Stimulated activated CD8-positive, alpha-beta memory T cell treated with anti-CD3 and anti-CD28 coated beads, Interleukin-4, amount 100 ng/mL, for 24 hours (primary cell): ENCODE results near the gene TENT4A.

Experiments used
- DNase-seq: peaks from one replicate; pipeline ENCODE4 v3.0.0-alpha.2; 2020; ENCODE audit warnings: low read depth

TENT4A gene

GRCh38 chr5:6752782-6753181 lies 39.5 kb downstream of the TENT4A start:
- DNase-seq = no peak

DNA sequence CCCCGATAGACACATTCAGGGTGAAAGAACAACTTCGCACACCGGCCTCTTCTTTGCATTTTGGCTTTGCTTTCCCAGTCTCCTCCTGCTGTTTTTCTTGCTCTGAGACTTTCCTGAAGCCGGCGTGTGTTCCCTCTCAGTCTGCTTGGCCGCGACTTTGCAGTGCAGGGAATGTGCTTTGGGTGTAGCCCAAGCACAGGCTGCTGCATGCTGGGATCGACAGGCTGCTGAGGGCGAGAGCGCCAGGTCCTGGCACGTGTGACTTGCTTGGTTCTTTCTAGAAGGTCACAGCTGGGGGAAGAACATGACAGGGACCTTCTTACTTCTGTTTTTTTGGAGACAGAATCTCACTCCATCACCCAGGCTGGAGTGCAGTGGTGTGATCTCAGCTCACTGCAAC lies 40.6 kb downstream of the TENT4A start:
- no peak for DNase-seq

DNA sequence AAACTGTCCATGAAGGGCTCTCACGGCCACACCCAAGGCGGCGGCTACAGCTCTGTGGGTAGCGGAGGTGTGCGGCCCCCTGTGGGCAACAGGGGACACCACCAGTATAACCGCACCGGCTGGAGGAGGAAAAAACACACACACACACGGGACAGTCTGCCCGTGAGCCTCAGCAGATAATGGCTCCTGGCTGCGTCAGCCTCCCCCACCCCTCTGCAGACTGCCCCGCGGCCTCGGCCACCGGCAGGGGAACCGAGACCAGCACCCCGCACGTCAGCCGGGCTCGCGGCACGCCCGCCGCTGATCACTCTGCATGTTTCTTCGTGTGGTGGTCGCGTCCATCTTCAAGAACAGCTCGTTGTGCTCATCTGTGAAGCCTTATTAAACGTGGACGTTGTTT lies 41.5 kb downstream of the TENT4A start:
- no peak for DNase-seq

DNA sequence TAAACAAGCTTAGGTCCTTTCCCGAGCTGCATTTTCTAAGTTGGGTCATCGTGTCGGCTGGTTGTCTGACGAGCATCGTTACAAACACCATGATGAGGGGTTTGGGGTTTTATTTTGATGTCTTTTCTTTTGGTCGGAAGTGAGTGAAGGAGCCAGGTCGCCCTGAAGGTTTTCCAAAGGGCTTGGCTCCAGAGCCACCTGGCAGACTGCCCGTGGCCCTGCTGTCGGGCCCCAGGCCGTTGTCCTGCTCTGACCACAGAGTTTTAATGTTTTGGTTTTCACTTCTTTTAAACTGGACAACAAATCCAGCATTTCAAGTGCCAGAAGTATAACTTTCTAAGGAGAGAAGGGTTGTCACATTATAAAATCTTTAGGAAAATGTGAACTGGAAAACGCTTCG lies 42.3 kb downstream of the TENT4A start:
- DNase-seq = no peak

DNA sequence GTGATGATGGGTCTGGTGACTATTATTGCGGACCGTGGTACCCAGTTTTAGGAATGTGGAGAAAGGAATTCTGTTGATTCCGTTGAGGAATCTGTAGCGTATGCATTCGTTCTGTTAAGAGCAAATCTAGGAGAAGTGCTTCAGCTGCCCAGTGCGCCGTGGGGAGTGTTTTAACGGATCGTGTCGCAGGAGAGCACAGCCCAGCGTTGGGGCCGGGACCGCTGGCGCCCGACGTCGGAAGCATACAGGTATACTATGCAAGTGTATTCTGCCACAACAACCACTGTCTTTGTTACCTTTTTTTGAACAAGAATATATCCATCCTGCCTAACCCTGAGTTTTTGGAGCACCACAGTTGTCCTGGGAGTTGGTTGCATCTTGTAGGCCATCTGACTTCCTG lies 42.7 kb downstream of the TENT4A start:
- DNase-seq = no peak

- DNase-seq = no peak
Measured at GRCh38 chr5:6757414-6757969, 44.3 kb downstream of the TENT4A start.

- no peak for DNase-seq
Measured at GRCh38 chr5:6758236-6758635, 45.0 kb downstream of the TENT4A start.

GRCh38 chr5:6758706-6759105 lies 45.5 kb downstream of the TENT4A start:
- DNase-seq = no peak

DNA sequence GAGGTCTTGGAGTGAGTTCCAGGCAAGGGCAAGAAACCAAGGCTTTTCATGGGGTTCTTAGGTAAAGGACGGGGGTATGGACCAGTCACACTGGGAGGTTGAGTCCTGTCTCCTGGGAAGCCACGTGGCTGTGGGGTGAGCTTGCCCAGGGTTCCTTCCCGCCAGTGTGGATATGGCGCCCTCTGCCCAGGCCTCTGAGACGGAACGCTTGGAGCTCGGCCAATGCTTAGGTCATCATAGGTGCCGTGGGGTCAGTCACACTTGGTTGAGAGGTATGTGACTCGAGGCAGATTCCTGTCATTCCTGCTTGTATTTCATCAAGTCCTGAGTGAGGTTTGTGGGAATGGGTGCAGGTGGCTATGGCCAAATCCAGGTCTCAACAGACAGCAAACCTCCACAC lies 46.2 kb downstream of the TENT4A start:
- DNase-seq = no peak

- DNase-seq = no peak
Measured at GRCh38 chr5:6759983-6760382, 46.8 kb downstream of the TENT4A start.

- no peak for DNase-seq
Measured at GRCh38 chr5:6760686-6761085, 47.5 kb downstream of the TENT4A start.

GRCh38 chr5:6761333-6761732 lies 48.1 kb downstream of the TENT4A start:
- no peak for DNase-seq

DNA sequence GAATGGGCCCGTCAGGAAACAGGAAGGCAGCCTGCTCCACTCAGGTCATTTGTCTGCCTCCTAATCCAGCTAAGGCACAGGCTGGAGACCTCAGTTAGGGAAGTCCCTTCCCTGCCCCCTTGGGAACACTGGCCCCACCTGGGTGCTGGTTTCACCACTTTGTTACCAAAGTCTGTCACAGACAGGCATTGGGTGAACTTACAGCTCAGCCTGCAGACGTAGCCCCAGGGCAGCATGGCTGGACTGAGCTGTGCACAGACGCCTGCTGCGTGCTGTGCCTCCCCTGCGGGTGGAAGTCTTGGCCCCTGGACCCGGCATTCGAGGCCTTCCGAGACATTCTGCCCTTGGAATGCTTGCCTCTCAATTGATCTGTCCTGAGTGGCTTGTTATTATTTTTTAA lies 48.9 kb downstream of the TENT4A start:
- DNase-seq = no peak

DNA sequence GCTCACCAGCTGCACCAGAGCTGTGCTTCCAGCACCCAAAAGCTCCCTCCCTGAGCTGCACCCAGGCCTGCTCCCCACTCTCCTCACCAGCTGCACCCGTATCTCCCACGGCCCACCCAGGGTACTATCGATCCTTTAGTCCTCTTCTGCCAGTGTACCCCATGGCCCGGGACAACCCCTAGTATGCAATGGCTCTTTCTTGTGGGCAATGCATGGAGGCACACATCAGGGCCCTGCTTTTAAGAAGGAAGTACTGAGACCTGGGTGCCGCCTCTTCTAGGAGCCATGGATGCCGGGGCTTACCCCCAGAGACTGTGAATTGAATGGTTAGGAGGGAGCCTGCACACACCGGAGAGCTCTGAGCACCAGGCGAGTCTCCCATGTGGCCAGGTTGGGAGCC lies 49.5 kb downstream of the TENT4A start:
- DNase-seq = no peak

- no peak for DNase-seq
Measured at GRCh38 chr5:6763191-6763590, 50.0 kb downstream of the TENT4A start.

DNA sequence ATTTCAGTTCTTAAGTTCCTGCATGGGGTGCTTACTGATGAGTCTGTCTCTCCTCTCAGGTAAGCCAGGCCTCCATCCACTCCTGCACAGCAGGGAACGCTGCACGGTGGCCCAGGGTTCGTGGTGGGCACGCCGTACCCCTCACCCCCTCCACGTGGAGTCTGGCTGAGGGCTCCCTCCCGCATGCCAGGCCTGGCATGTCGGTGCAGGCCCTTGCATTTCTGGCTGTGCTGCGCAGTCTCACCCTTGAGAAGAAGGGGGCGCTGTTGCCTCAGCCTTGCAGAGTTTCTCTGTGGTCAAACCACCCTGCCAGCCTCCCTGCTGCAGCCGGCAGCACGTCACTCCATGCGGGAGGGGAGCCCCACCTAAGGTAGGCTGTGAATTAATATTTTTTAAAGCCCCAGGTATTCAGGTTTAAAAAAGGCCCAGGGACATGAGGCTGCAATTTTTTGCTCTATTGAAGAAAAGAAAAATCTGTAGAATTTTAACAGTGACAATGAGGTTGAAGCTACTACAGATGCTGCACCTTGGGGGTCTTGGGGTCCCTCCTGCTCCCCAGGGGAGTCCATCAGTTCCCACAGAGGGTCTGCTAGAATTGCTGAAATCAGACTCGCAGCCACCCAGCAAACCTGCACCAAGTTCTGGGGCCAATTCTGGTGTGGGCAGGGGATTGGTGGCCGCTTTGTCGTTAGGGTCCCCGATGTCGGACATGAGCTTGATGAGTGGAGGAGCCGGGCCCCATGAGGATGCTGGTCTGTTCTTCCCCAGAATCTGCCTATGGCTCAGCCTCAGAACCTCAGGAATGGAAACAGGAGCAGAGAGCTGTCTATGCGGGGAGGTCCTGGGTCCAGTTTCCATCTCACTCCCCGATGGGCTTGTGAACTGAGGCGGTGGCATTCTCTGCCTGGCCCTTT lies 52.6 kb downstream of the TENT4A start:
- DNase-seq = peak; percentile 36

GRCh38 chr5:6766604-6767093 lies 53.4 kb downstream of the TENT4A start:
- DNase-seq = peak; percentile 32

DNA sequence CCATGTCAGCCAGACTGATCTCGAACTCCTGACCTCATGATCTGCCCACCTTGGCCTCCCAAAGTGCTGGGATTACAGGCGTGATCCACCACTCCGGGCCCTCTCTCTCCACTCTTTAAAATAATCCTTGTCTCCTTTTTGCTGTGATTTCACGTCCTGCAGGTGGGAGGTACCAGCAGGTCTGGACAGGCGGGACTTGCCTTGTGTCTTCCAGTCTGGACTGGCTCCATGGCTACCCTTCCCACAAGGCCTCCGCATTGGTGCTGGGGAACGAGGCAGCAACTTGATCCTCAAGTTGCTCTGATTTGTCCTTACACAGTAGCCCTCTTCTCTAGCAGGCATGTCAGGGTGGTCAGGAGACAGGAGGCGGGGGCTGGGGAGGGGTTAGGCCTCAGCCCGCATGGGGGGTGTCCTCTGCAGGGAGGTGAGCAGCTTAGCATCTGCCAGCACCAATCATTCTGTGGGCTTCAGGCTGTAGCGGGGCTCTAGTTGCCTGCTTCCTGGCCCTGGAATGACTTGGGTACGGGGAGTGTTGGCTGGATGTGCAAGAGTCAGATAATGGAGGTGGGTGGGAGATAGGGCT lies 54.3 kb downstream of the TENT4A start:
- DNase-seq = no peak

DNA sequence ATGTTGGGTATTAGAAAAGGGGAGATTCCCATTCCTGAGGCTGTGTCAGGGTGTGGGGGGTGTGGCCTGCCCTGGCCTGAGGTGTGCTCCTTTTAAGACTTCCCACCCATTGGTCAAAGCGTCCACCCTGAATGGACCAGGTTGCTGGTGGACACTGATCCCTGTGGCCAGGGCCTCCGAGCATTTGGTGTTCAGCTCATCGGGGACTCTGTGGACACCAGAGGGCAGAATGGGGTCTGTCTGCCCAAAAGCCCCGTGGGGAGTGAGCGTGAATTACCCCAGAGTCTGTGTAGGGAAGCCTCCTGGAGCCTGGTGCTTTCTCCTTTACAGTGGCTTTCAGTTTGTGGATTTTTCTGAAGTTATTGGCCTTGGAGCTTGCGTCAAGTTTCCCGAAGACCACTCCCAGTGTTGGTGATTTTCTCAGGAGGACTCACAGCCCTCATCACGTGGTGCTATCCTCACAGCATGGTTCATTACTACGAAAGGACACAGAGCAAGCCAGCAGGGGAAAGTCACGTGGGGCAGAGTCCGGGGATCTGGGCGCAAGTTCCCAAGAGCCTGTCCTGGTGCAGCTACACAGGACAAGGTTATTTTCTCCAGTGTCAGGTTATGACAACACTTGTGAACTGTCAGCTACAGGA lies 55.5 kb downstream of the TENT4A start:
- DNase-seq = no peak

GRCh38 chr5:6770826-6771607 lies 57.8 kb downstream of the TENT4A start:
- DNase-seq = no peak

- no peak for DNase-seq
Measured at GRCh38 chr5:6772886-6773285, 59.7 kb downstream of the TENT4A start.
